GM19324 (cell line): Measurements from ENCODE around the gene ATF3.

Experiments used
- ATAC-seq: cut with Tn5 transposase; IDR thresholded peaks from one replicate; pipeline ENCODE4 v1.9.1; 2021; ENCODE audit warnings: mild to moderate bottlenecking, moderate library complexity; ENCODE audit not compliant: unreplicated experiment, low FRiP score

ATF3 gene

DNA sequence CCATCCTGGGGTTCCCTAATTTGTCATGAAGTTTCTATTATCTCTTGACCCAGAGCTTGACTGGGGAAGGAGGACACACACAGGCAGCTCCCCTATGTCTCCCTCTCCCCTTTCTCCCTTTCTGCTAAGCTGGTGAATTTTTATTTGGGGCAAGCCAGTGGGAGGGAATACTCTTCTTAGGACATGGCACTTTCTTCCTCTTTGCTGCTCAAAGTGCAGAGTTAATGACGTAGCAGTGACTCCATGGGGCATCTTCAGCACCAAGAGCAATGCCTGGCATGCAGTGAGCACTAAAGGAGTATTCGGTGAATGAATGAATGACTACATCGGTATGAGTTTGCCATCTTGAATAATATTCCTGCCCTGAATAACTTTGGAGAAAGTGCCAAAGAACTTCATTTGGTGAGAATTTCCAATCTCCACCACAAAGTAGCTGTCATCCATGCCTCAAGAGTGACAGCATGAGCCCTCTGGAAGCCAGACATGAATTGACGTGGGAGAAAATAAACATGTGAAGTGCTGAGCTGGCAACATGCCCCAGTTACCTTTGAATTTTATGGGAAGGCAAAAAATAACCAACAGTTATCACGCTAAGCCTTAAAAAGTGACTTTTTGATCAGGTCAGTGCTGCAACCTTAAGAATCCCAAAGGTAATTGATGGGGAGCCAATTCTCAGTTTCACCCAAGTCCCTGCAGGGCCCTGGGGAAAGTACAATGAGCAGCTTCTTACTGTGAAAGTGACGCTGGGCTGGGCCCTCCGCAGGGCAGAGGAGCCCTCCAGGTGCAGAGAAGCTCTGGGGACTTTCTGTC lies 22.1 kb upstream of the ATF3 start:
- peak; percentile 87 for ATAC-seq

DNA sequence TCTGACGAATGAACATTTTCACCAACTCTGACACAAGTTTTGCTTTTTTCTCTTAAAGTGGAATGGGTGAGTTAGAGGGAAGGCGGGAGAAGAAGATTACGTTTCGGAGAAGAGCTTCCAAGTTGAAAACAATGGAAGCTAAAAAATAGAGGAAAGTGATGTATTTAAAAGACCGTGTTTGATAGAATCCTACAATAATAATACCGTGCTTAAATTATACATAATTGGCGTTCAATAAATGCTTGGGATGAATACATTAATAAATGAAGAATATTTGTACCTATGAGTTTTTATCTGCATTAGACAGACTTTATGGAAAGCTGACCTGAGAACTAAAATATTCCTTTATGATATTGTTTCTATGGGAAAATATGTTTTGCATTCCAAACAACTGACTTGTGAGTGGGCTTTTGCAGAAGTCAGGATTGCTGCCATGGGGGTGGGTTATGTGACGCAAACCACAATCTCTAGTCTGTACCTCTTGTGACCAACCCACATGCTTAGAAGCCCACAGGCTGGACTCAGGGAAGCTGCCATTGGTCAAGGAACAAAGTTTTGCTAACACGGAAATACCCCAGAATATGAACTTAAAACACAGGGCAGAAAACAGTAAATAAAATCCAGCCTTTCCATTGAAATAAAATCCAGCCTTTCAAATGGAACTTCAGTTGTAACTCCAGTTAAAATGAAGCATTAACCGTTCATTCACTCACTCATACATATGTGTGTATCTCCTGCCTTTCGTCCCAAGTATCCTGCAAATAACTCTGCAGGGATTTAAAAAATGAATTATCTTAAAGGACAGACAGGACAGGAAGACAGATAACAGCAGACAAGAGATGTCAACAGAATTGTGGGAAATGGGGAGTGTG lies 21.3 kb upstream of the ATF3 start:
- no peak for ATAC-seq

GRCh38 chr1:212587888-212588510 lies 20.6 kb upstream of the ATF3 start:
- ATAC-seq = no peak

DNA sequence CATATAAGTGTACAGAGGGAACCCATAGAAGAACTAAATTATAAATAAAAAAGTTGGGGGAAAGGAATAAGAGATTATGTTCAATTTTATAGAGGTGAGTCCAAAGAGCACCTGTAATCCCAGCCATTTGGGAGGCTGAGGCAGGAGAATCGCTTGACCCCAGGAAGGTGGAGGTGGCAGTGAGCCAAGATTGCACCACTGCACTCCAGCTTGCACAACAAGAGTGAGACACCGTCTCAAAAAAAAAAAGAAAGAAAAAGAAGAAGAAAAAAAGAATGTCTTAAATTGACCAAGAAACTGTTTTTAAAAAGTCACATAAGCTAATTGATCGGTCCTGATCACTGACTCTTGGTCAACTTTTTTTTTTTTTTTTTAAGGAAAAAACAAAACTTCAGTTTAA lies 19.1 kb upstream of the ATF3 start:
- ATAC-seq = no peak

GRCh38 chr1:212591922-212592321 lies 16.6 kb upstream of the ATF3 start:
- ATAC-seq = no peak

DNA sequence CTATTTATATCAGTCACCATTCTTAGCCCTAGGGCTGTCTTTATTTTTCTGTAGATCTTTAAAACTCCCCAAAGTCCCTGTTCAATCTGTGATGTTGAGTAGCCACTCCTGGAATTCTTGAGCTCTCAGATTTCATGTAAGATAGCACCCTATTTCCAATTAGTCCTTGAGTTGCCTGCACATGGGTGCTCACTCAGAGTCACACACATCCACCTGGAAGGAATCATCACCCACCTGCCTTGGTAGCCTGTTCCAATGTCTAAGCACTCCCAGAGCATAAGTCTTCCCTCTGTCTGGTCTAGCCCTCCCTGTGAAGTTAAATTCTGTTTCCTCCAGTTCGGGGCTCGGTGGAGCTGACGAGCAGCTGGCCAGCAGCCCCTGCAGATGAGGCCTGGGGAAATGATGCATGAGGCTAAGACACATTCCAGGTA lies 14.7 kb upstream of the ATF3 start:
- ATAC-seq = no peak

DNA sequence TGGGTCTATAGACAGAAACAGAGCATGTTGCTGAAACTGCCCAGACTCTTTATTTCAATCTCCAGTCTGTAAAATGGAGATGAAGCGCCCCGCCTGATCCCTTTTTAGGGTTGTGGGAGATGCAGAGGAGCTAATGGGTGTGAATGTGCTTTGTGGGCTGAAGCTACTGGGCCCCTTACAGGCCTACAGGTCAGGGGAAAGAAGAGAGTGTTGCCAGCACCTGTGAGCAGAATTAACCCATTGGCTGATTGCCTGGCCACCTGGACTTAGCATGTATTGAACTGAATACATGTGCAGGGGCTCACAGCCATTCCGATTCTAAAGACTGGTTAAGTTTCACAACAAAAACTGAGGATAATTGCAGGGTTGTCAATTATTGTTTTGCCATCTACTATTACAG lies 13.9 kb upstream of the ATF3 start:
- ATAC-seq = no peak

- no peak for ATAC-seq
Measured at GRCh38 chr1:212595229-212595628, 13.3 kb upstream of the ATF3 start.

DNA sequence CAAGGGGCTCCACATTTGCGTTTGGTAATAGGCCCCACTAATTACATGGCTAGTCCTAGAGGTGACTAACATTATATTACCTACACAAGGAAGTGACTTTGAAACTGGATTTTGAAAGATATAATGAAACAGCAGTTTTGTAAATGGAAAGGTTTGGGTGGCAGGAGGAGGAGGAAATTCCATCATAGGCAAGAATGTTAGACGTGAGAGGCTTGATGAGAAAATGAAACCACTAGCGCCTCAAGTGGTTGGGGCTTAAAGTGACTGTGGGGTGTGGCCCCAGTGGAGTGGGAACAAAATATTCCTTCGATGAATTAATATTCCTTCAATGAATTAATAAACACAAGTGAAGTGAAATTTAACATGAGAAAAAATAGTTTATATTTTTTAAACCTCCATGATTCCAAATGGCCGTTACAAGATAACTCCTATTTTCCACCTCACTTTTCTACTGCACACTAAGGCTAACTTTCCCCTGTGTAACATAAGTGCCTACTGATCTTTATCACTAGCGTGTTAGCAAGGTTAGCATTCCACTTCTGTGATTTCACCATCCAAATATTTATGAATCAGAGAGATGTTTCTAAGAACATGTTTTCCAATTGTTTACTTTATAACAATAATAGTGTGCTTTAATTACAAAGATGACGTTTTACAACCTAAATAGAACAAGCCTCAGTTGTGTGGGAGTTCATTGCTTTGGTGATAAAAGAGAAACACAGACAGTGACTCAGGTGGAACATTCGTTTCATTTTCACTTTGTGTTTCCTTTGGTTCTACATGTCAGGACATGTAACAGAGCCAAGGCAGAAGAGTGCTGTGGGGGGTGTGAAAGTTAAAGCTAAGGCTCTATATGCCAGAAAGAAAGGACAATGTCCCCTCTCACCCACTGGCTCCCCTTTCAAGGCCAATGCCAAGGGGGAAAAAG lies 12.5 kb upstream of the ATF3 start:
- peak; percentile 82 for ATAC-seq

DNA sequence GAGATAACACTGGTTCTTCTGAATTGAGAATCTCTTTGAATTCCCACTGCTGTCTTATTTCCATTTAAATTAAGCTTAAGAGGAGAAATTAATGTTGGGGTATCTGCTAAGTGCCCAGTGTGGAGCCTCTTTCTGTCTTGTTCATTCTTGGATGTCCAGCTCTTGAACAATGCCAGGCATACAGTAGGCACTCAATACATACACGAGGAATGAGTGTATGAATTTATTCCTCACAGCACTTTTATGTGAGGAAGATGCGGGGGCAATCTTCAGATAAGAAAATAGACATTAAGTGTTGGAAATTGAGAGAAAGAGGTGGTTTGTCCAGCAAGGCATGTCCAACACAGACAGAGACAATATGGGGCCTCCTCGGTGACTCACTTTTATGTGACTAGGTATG lies 11.8 kb upstream of the ATF3 start:
- no peak for ATAC-seq

DNA sequence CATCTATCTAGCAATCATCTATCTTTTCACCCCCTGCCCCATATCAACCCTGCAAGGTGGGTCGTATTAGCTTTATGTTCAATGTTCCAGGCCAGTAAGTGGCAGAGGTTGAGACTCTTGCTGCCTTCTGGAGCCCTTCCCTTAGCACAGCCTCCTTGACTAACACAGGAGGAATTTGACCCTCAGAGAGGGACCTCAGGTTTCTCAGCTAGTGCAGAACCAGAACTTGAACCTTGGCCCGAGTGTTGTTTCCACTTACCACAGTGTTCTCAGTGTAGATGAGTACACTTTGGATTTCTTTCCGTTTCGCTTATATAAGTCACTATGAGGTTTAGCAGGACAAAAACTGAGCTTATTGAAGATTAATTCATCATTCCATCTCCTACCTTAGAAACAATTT lies 11.1 kb upstream of the ATF3 start:
- no peak for ATAC-seq

- no peak for ATAC-seq
Measured at GRCh38 chr1:212600071-212600915, 8.3 kb upstream of the ATF3 start.

DNA sequence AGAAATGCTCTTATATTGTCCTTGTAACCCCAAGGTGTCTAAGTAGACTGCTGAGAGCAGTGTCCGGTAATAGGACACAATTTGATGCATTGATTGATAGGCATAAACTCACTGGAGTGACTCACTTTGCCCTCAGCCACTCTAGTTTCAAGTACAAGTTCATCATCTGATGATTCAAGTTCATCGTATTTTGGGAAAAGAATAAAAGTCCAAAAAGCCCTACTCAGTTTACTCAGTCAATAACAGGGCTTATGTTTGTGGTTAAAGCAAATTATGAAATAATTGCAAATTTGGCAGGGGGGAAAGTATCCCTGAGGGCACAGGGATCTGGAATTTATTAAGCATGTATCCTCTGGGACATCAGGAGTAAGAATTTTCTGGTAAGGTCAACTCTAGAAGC lies 7.6 kb upstream of the ATF3 start:
- ATAC-seq = no peak

DNA sequence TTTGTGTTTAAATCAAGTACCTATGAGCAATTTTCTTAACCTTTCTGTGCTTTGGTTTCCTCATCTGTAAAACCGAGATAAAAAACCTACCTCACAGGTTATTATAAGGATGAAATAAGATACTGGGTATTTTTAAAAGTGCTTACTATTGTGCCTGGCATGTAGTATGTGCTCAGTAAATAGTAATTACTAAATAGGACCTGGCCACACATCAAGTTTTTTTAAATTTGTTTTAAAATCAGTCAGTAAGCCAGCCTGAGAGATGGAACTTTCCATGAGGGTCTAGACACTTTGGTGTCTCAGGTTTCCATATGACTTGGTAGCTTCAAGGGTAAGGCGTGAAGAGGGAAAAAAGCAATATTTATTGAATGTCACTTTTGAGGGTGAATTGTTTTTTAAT lies 7.0 kb upstream of the ATF3 start:
- no peak for ATAC-seq

- no peak for ATAC-seq
Measured at GRCh38 chr1:212605441-212606394, 2.8 kb upstream of the ATF3 start.

DNA sequence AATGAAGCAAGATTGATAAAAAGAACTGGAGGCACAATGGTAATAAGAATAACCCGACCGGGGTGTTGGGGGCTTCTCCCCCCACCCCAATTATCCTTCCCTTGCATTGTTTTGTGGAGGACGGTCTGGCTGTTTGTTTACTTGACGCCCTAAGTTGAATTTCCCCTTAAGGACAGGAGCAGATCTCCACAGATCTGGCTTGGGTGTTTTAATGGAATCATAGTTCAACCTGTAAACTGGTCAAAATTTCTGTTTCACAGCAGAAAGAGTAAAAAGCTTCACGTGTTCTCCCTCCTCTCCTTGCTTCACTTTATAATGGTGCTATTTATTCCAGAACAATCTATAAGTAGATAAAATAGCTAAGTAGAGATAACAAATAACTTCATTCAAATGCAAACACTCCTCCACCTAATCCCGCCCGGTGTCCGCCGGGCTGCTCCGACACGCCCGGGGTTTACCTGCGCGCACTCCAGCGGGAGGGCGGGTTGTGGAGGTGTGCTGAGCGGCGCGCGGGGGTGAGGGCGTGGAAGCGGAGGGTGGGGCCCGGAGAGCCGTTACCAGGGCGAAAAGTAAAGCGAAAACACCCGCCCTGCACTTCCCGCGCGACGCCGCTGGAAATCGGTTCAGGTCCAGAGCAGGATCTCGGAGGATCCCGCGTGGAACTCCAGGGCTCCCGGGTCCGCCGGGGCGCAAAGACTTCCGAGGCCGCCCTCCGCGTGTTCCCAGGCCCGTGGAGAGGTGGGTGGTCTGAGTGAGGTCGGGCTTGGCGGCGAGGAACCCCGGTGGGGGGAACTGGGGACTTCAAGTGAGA lies 2.0 kb upstream of the ATF3 start:
- no peak for ATAC-seq

GRCh38 chr1:212607206-212607912 lies 1.2 kb upstream of the ATF3 start:
- no peak for ATAC-seq
